ENCODE data around the gene ADCYAP1. TPM values are rescaled to one million over a fixed set of nuclear protein-coding genes. Genes with fewer than 3 reads are reported as not detected.

ADCYAP1 gene
- total and polyA plus RNA-seq, 2 donors (not counting 1 experiment from before 2014, with no cell fraction given): not detected

DNA sequence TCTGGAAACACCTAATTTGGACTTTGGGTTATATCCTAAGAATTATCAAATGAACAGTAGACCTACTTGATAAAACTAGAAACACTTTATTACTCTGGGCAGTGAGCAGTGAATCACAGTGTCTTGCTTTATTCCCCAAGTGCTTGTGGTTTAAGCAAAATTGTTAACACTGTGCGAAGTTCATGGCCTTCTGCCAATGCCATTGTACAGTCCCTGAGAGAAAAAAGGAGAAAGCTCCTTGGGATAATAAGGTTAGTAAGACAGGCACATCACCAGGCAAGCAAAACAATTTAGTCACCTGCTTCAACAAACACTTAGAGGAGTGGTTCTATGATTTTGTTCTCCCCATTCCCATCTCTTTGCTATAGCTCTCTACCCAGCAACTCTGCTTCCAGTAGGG lies 39.8 kb downstream of the ADCYAP1 start:
- Histone ChIP-seq H3K79me2 (ENCODE audit: control insufficient read depth, insufficient read depth, low read length) (no peaks in the 10 kb centered on the region), H3K9me3 (ENCODE audit: control insufficient read depth, insufficient read depth, low read depth, low read length) (no peaks in the 10 kb centered on the region), H3K4me1 (ENCODE audit: control insufficient read depth, extremely low read depth, insufficient read depth, low read length) (no peaks in the 10 kb centered on the region), H3K27ac (ENCODE audit: insufficient read depth, low read length) (no peak overlapping the region), H4K20me1 (ENCODE audit: control insufficient read depth, extremely low read depth, insufficient read depth, low read length) (no peaks in the 10 kb centered on the region), H3K4me3 (replicated peaks in 1 of 4; ENCODE audit: control extremely low read depth in 1 of 4, insufficient read depth in 1 of 4, low read depth in 3 of 4, low read length in 4 of 4) (no peak overlapping the region), H2AFZ (ENCODE audit: low read length) (no peak overlapping the region), H3K36me3 (ENCODE audit: control insufficient read depth, insufficient read depth, low read length) (no peaks in the 10 kb centered on the region), H3K27me3 (ENCODE audit: control insufficient read depth, insufficient read depth, low read length) (no peaks in the 10 kb centered on the region), H3K4me2 (ENCODE audit: extremely low read depth, insufficient read depth, low read length) (no peak overlapping the region), H3K9ac (ENCODE audit: insufficient read depth, low read length) (no peak overlapping the region)
- DNase-seq (ENCODE audit: low read depth in 2 of 2): peak; percentile 2 to 96
- TF ChIP-seq, protein P1, sequence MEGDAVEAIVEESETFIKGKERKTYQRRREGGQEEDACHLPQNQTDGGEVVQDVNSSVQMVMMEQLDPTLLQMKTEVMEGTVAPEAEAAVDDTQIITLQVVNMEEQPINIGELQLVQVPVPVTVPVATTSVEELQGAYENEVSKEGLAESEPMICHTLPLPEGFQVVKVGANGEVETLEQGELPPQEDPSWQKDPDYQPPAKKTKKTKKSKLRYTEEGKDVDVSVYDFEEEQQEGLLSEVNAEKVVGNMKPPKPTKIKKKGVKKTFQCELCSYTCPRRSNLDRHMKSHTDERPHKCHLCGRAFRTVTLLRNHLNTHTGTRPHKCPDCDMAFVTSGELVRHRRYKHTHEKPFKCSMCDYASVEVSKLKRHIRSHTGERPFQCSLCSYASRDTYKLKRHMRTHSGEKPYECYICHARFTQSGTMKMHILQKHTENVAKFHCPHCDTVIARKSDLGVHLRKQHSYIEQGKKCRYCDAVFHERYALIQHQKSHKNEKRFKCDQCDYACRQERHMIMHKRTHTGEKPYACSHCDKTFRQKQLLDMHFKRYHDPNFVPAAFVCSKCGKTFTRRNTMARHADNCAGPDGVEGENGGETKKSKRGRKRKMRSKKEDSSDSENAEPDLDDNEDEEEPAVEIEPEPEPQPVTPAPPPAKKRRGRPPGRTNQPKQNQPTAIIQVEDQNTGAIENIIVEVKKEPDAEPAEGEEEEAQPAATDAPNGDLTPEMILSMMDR (conservative IDR thresholded peaks at IDR 0.05 in 1 of 2, IDR thresholded peaks at IDR 0.05 in 1 of 2; ENCODE audit: low read depth in 1 of 2, low read length in 2 of 2): no peak
- no peak for TF ChIP-seq EZH2 (IDR thresholded peaks at IDR 0.05; ENCODE audit: low read length, missing control alignments)

DNA sequence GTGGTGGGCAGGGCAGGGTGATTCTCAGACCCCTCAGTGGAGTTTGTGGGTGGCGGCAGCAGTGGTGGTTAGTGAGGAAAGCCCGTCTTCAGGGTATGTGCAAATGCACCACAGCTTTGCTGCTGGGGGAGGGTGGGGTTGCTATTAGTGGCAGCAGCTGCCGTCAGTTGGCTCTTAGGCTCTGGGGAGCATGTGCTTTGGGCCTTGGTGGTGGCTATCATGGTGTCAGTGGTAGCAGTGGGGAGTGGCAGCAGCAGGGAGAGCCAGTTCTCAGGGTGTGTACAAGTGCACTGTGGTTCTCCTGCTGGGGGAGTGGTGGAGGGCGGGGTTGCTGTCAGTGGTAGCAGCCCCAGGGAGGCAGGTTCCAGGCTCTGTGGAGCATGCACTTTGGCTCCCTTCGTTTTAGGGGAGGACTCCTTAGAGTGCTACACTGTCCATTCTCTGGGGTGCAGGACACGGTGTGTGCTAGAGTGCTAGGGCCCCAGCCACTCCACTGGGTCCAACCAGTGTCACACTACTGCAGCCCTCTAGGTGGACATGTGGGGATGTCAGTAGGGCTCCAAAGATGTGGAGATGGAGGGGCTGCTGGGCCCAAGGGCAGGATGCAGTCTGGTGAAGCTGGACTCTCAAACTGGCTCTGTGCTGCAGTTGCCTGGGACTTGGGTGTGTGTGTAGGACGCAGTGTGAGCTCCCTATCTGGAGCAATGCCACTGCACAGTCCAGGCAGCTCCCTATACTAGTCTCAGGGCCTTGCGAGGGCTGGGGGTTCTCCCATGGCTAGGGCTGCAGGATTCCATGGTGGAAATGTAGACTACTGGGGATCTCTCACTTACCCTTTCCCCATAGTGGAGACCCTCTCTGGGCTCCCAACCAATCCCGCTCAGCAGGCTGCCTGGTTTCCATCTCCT lies 45.3 kb downstream of the ADCYAP1 start:
- H3K79me2 ChIP-seq (ENCODE audit: control insufficient read depth, insufficient read depth, low read length): no peaks in the 10 kb centered on the region
- no peaks in the 10 kb centered on the region for H3K9me3 ChIP-seq (ENCODE audit: control insufficient read depth, insufficient read depth, low read depth, low read length)
- no peak overlapping the region for H3K27ac ChIP-seq (ENCODE audit: insufficient read depth, low read length)
- no peaks in the 10 kb centered on the region for H4K20me1 ChIP-seq (ENCODE audit: control insufficient read depth, extremely low read depth, insufficient read depth, low read length)
- no peak for DNase-seq (ENCODE audit: low read depth in 2 of 2)
- no peak overlapping the region for H2AFZ ChIP-seq (ENCODE audit: low read length)
- H3K9ac ChIP-seq (ENCODE audit: insufficient read depth, low read length): no peak overlapping the region
- H3K4me1 ChIP-seq (ENCODE audit: control insufficient read depth, extremely low read depth, insufficient read depth, low read length): no peaks in the 10 kb centered on the region
- TF ChIP-seq, protein P1 (conservative IDR thresholded peaks at IDR 0.05 in 1 of 2, IDR thresholded peaks at IDR 0.05 in 1 of 2; ENCODE audit: low read depth in 1 of 2, low read length in 2 of 2): no peak
- no peak for TF ChIP-seq EZH2 (IDR thresholded peaks at IDR 0.05; ENCODE audit: low read length, missing control alignments)
- H3K4me3 ChIP-seq (replicated peaks in 1 of 4; ENCODE audit: control extremely low read depth in 1 of 4, insufficient read depth in 1 of 4, low read depth in 3 of 4, low read length in 4 of 4): no peak overlapping the region
- no peaks in the 10 kb centered on the region for H3K27me3 ChIP-seq (ENCODE audit: control insufficient read depth, insufficient read depth, low read length)
- H3K36me3 ChIP-seq (ENCODE audit: control insufficient read depth, insufficient read depth, low read length): no peaks in the 10 kb centered on the region
- H3K4me2 ChIP-seq (ENCODE audit: extremely low read depth, insufficient read depth, low read length): no peak overlapping the region

DNA sequence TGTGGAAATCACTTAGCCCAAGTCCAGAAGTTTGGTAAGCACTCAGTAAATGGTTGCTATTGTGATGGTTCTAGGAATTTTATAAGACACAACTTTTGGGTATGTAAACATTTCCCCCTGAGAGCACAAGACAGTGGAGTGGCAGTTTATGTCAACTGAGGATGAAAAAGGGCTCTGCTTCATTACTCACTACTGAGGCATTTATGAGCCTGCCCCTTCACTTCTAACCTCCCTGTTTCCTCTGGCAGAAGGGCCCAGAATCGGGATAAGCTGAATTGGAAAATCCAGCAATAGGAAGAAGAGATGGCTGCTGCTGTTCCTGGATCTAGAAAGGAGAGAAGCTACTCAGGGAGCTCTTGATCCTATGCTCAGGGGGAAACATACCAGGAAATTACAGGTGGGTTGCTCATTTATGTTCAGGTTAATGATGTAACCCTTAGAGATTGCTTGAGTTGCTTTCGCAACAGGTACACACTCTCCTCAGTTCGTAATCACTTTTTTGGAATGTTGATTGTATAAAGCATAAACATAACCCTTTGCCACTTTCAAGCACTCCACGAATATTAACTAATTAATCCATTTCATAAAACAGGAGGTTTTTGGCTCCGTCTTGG lies 46.3 kb downstream of the ADCYAP1 start:
- H2AFZ ChIP-seq (ENCODE audit: low read length): no peak overlapping the region
- no peak for TF ChIP-seq EZH2 (IDR thresholded peaks at IDR 0.05; ENCODE audit: low read length, missing control alignments)
- no peak overlapping the region for H3K9ac ChIP-seq (ENCODE audit: insufficient read depth, low read length)
- no peaks in the 10 kb centered on the region for H3K9me3 ChIP-seq (ENCODE audit: control insufficient read depth, insufficient read depth, low read depth, low read length)
- no peak overlapping the region for H3K4me3 ChIP-seq (replicated peaks in 1 of 4; ENCODE audit: control extremely low read depth in 1 of 4, insufficient read depth in 1 of 4, low read depth in 3 of 4, low read length in 4 of 4)
- no peaks in the 10 kb centered on the region for H3K36me3 ChIP-seq (ENCODE audit: control insufficient read depth, insufficient read depth, low read length)
- H3K27me3 ChIP-seq (ENCODE audit: control insufficient read depth, insufficient read depth, low read length): no peaks in the 10 kb centered on the region
- peak in 1 of 2 donors; percentile 15 for DNase-seq (ENCODE audit: low read depth in 2 of 2)
- H3K79me2 ChIP-seq (ENCODE audit: control insufficient read depth, insufficient read depth, low read length): no peaks in the 10 kb centered on the region
- no peak overlapping the region for H3K4me2 ChIP-seq (ENCODE audit: extremely low read depth, insufficient read depth, low read length)
- no peaks in the 10 kb centered on the region for H3K4me1 ChIP-seq (ENCODE audit: control insufficient read depth, extremely low read depth, insufficient read depth, low read length)
- no peaks in the 10 kb centered on the region for H4K20me1 ChIP-seq (ENCODE audit: control insufficient read depth, extremely low read depth, insufficient read depth, low read length)
- no peak overlapping the region for H3K27ac ChIP-seq (ENCODE audit: insufficient read depth, low read length)

Measured in fibroblast of lung (primary cell).